ENCODE measurements around the gene MRPS31. TPM values are rescaled to one million over a fixed set of nuclear protein-coding genes. Genes with fewer than 3 reads are reported as not detected.
"Not testable (repeated sequence)": the region's sequence is repeated elsewhere in the genome, so short reads cannot be mapped to it uniquely, and the experiment has no call there.

Gene MRPS31
- polyA plus RNA-seq, 10 donors: 20.9 to 36.5 (median 29.4) TPM

GRCh38 chr13:40792284-40793051 lies 21.5 kb upstream of the MRPS31 start:
- no peak for DNase-seq

DNA sequence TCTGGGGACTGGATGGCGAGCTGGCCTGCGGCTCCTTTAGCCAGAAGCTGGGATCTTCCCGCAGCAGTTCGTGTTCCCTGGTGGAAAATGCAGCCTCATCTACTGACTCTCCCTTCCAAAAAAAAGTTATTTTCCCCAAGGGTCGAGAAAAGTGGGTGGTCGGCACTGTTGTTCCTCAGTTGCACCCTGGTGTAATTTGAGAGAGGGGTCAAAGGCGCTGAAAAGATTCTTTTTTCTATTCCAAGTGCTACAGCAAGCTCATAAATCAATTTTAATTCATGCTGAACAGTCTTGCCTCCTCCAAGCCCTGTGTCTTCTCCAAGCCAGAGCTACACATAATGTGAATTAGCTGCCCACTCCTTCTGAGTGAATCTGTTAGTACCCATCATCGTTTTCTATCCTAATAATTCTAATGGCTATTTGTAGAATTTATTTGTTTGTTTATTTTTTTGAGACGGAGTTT lies 19.2 kb upstream of the MRPS31 start:
- DNase-seq: no peak

DNA sequence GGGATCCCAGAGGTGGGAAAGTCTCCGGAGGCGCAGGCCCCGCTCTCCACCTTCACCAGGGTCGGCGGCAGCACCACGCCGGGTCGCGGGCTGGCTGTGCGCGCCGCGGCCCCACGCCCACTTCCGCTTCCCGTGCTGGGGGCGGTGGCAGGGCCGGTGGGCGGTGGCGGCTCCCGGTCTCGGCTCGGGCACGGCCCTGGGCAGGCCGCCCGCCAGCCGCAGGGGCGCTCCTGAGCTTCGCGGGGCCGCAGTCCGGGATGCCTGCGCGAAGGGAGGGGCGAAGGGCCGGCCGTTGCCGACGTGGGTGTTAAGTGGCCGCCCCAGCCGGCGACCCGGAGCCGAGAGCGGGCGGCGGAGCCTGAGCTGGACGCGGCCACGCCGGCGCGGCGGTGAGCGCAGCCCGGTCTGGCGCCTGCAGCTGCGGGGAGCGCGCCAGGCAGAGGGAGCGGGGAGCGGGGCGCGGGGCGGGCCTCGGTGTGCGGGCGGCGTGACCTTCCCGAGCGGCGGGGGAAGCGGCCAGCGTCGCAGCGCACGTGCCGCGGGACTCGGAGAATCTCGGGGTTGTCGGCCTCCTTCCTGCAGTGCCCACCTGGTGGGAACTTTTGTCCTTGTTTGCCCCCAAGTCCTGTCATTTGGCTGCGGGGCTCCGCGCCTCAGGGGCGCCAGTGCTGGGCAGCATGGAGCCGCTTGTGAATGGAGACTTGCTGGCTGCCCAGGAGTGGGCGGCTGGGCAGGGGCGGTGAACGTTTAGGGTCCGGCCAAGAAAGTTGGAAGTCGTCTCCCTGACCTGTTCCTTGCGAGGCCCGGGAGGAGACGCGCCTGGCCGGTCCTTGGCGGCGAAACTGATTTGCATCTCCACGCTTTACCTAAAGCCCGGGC lies 18.5 kb upstream of the MRPS31 start, which contains the start of gene SLC25A15:
Gene SLC25A15, plus strand, starts transcription at position 337 of the 879 bp plus-strand sequence. CDS start 3,616 bp downstream, outside the sequence.
- peak; percentile 70 to 87 (median 79) for DNase-seq

- peak in 1 of 3 donors; percentile 11 for DNase-seq
Observed at GRCh38 chr13:40788540-40789274, 17.7 kb upstream of the MRPS31 start.

- DNase-seq: no peak
Observed at GRCh38 chr13:40787062-40787461, 16.1 kb upstream of the MRPS31 start.

DNA sequence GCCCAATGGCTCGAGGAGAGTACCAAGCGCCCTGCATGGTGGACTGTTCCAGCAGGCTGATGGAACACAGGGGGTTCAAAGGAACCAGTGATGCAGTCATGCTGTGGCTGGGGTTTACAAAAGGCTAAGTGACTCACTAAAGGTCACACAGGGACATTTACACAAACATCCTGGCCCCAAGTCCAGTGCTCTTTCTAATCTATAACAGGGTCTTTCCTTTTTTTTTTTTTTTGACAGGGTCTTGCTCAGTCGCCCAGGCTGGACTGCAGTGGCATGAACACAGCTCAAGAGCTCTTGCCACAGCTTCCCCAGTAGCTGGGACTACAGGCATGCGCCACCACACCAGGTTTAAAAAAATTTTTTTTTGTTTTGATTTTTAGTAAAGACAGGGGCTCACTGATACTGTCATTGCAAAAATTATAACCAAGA lies 15.6 kb upstream of the MRPS31 start:
- DNase-seq: no peak

DNA sequence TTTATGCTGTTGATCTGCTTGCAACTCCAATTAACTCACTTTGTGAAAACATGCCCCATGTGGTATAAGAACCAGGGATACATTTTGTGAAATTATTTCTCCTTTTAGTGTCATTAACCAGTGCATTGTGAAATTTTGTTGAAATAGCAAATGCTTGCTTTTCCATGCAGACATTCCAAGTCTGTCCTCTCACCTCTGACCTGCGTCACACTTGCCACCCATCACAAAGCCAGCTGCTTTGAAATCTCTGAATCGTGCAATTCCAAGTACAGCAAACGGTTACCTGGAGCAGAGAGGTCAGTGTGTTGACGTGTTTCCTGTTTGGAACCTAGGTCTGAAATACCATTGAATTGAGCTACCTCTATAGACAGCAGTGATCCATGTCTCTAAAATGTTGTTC lies 13.6 kb upstream of the MRPS31 start:
- no peak for DNase-seq

- DNase-seq: not testable (repeated sequence)
Observed at GRCh38 chr13:40782971-40783370, 12.0 kb upstream of the MRPS31 start.

DNA sequence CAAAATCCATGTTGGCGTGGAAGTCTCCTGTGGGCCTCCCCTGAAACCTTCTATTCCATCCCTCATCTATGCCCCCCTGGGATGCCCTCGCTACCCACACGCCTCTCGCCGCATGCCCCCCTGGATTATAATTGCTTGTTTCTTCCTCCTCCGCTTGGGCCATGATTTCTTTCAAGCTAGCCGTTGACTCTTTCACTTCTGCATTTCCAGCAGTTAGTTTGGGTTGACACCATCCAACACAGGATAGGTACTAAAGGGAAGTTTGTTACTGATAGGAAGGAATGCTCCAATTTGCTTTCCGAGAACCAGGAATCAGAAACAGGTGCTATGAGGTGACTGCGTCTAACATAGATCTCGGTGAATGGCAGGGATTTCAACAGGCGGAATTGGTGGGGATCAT lies 10.7 kb upstream of the MRPS31 start:
- DNase-seq: no peak

DNA sequence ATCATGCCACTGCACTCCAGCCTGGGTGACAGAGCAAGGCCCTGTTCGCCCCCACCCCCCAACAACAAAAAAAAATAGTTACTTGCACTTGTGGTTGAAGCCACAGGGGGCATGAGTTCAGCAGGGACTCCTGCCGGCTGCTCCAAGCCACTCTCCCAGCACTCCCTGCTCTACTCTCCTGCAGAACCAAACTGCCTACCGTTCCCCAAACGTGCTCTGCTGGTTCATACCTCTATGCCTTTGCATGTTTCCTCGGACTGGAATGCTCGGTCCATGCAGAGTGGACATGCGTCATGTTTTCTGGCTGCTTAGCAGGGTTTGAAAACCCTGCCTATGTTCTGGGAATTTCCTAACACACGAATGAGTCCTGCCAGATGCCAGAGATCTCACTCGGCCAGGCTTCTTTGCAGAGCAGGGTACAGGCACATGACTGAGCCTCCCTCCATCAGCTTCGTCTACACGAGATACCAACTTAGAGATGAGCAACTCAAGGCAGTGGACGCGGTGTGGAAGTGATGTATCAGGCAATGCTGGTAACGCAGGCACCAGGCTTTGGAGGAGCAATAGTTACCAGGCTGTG lies 9.9 kb upstream of the MRPS31 start:
- DNase-seq: no peak

DNA sequence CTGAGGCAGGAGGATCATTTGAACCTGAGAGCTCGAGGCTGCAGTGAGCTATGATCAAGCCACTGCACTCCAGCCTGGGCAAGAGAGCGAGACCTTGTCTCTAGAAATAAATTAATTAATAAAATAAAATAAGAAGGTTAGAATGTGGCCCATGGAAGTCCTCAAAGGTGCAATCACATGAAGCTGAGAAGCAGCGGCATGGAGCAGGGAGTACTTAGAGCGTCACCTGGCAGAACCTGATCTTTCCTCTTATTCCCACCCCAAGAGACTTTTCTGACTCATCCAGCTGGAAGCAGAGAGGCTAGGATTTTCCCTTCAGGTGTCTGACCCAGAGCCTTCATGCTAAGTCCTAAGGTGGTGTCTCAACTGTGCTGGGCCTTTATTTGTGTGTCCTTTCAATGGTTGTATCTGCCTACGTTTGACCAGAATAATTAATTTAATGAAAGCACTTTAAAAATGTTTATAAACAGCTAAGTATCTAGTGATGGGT lies 8.9 kb upstream of the MRPS31 start:
- no peak for DNase-seq

DNA sequence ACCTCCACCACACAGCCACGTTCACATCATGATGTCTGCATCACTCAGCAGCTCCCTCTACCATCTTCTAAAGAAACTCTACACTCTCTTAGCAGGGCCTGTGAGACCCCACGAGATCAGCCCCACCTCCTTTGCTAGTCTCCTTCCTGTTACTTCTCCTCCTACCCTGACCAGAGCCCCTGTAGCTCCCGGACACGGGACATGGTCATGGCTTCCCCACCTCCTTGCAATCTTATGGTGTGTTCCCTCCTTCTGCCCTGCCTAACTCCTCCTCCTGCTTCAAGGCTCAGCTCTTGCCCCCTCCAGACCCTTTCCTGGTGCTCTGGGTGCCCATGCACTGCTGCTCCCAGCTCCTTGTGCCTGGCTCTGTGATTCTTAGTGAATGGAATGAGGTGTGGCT lies 8.1 kb upstream of the MRPS31 start:
- DNase-seq: no peak

DNA sequence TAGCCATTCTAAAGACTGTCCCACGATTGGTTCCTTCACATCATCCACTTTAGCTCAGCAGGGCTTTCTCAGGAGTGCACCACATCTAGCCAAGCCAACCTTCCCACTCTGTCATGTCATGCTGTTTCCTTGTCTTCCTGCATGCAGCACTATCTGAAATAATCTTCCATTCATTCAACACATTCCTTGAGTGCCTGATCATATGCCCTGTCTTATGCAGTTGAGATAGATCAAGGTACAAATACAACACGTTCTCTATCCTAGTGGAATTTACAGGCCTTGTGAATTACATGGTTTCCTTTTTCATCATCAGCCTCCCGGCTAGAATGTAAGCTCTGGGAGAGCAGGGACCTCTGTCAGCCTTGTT lies 6.8 kb upstream of the MRPS31 start:
- no peak for DNase-seq

DNA sequence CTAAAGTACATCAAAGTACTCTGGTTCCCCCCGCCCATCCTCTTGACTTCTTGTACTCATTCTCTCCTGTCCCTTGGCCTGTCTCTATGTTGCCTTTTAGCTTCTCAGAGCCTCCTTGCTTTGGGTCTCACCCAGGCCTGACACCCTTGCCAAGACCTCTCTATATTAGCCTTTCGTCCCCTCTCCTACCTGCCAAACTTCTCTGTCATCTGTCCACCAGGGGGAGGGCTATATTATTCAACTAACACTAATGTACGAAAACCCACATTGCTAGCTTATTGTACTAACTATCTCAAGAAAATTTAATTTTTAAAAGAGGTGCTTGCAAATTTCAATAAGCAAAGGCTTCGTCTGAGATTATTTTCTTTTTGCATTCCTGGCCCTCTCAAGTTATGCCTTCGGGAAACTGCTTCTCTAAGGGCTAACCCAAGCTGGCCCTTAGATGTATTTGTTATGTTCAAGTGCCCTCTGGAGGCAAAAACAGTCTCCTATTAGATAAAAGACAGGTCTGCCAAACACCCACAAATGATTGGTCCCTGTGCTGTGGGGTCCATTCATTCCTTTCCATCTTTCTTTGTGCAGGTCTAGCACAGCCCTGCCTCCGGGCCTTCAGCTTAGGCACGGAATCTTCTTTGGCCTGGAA lies 6.3 kb upstream of the MRPS31 start:
- peak; percentile 30 to 71 (median 51) for DNase-seq

DNA sequence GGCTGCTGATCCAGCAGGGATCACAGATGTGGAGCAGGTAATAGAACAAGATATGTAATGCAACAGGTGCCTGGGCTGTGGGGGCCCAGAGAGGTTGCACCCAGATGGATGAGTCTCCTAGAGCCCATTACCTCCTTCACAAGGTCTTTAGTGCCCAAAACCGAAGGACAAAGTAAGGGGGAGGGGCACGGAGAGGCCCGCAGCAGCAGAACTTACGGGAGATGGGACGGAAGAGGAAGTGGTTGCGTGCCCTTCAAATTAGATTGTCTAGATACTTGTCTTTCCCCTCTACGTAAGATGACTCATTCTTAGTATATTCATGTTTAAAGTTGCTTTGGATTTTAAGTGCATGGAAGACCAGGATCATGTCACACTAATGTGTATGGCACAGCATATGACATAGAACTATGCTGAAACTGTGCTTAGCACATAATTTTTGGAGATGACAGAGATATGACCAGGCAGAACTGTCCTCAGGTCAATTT lies 5.7 kb upstream of the MRPS31 start:
- peak in 1 of 3 donors; percentile 6 for DNase-seq

- no peak for DNase-seq
Observed at GRCh38 chr13:40776232-40776631, 5.2 kb upstream of the MRPS31 start.

- DNase-seq: no peak
Observed at GRCh38 chr13:40774672-40775071, 3.7 kb upstream of the MRPS31 start.

- DNase-seq: no peak
Observed at GRCh38 chr13:40772765-40773473, 1.9 kb upstream of the MRPS31 start.

- no peak for DNase-seq
Observed at GRCh38 chr13:40770609-40770933, 419 bp downstream of the MRPS31 start.

DNA sequence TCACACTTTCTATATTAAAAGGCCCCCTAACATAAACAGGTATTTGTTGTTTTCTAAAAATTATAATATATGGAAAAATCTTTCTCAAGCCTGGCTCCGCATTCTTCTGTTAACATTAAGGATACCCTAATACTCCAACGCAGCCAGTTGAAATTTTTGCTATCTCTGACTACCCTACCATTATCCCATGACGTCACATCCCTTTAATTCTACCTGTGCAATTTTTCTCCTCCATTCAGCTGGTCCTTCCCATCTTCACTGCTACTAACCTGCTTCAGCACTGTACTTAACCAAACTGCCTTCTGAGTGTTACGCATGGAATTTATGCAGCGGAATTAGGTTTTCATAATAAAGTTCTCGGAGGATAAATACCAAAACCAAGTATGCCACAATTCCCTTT lies 1.0 kb downstream of the MRPS31 start:
- DNase-seq: no peak

Data from muscle of back (tissue), 11 donors.